ENCODE results near the gene IL17B.

Gene IL17B

GRCh38 chr5:149379177-149379761, at the start of gene IL17B:
IL17B (minus strand) TSS chr5:149379292; CDS start chr5:149379225, 67 bp downstream.
- DNase-seq, result no peak

GRCh38 chr5:149428032-149428431, 48.9 kb upstream of the IL17B start:
- DNase-seq, result no peak

GRCh38 chr5:149427374-149427773, 48.3 kb upstream of the IL17B start:
- no peak for DNase-seq

- DNase-seq, result no peak
Measured at GRCh38 chr5:149426931-149427330, 47.8 kb upstream of the IL17B start.

GRCh38 chr5:149425729-149426128, 46.6 kb upstream of the IL17B start:
- DNase-seq, result no peak

GRCh38 chr5:149424371-149425315, 45.6 kb upstream of the IL17B start:
- DNase-seq, result no peak

- DNase-seq, result no peak
Measured at GRCh38 chr5:149423794-149424268, 44.7 kb upstream of the IL17B start.

- DNase-seq, result no peak
Measured at GRCh38 chr5:149423049-149423793, 44.1 kb upstream of the IL17B start.

GRCh38 chr5:149422366-149423048, 43.4 kb upstream of the IL17B start:
- peak; percentile 59 for DNase-seq

- DNase-seq, result no peak
Measured at GRCh38 chr5:149421834-149422233, 42.7 kb upstream of the IL17B start.

GRCh38 chr5:149421372-149421685, 42.2 kb upstream of the IL17B start:
- no peak for DNase-seq

- DNase-seq, result no peak
Measured at GRCh38 chr5:149420545-149421371, 41.7 kb upstream of the IL17B start.

- DNase-seq, result no peak
Measured at GRCh38 chr5:149419859-149420544, 40.9 kb upstream of the IL17B start.

- no peak for DNase-seq
Measured at GRCh38 chr5:149419532-149419858, 40.4 kb upstream of the IL17B start.

GRCh38 chr5:149418910-149419531, 39.9 kb upstream of the IL17B start:
- DNase-seq, result no peak

- DNase-seq, result no peak
Measured at GRCh38 chr5:149417711-149418368, 38.7 kb upstream of the IL17B start.

GRCh38 chr5:149416987-149417710, 38.1 kb upstream of the IL17B start:
- peak; percentile 75 for DNase-seq

- DNase-seq, result peak; percentile 54
Measured at GRCh38 chr5:149415066-149415967, 36.2 kb upstream of the IL17B start.

Data from fibroblast of skin of right quadriceps (primary cell).